NB4 (cell line): Measurements from ENCODE around the gene COL4A2.

Experiments
- CTCF ChIP-seq: IDR thresholded peaks from one replicate; pipeline ENCODE4 v1.5.1; 2012; ENCODE audit warnings: low read depth, low read length
- MAX ChIP-seq: IDR thresholded peaks from 2 replicates; pipeline ENCODE4 v1.6.1; 2011; ENCODE audit warnings: low read depth, low read length
- MYC ChIP-seq: IDR thresholded peaks from 2 replicates; pipeline ENCODE4 v1.6.1; 2011; ENCODE audit warnings: low read depth, low read length
- POLR2A ChIP-seq: IDR thresholded peaks from 2 replicates; pipeline ENCODE4 v1.6.1; 2011; ENCODE audit warnings: mild to moderate bottlenecking; ENCODE audit not compliant: insufficient read length; ENCODE audit errors: extremely low read depth

GRCh38 chr13:110410936-110411687, 104.0 kb downstream of the COL4A2 start:
- TF ChIP-seq CTCF (no peak), POLR2A (no peak), MAX (no peak), MYC (no peak)
